Ishikawa (cell line): ENCODE results near the gene THADA.

Experiments
- CEBPB ChIP-seq: IDR thresholded peaks from 2 replicates; pipeline ENCODE4 v1.6.1; 2012
- CREB1 ChIP-seq: IDR thresholded peaks from 2 replicates; pipeline ENCODE4 v1.6.1; 2012; ENCODE audit warnings: low read depth
- EGR1 ChIP-seq: IDR thresholded peaks from 2 replicates; pipeline ENCODE4 v1.6.1; 2012
- EP300 ChIP-seq: IDR thresholded peaks from 2 replicates; pipeline ENCODE4 v1.6.1; 2012; ENCODE audit warnings: borderline replicate concordance
- FOXM1 ChIP-seq: IDR thresholded peaks from 2 replicates; pipeline ENCODE4 v1.6.1; 2012; ENCODE audit warnings: low read depth, borderline replicate concordance
- MAX ChIP-seq: IDR thresholded peaks from 2 replicates; pipeline ENCODE4 v1.6.1; 2012
- NFIC ChIP-seq: IDR thresholded peaks from 2 replicates; pipeline ENCODE4 v1.6.1; 2012
- RAD21 ChIP-seq: IDR thresholded peaks from 2 replicates; pipeline ENCODE4 v1.6.1; 2012; ENCODE audit warnings: low read depth
- REST ChIP-seq: IDR thresholded peaks from 2 replicates; pipeline ENCODE4 v1.6.1; 2012; ENCODE audit warnings: low read depth, mild to moderate bottlenecking
- TAF1 ChIP-seq: IDR thresholded peaks from 2 replicates; pipeline ENCODE4 v1.6.1; 2012; ENCODE audit warnings: low read depth, mild to moderate bottlenecking
- TCF12 ChIP-seq: IDR thresholded peaks from 2 replicates; pipeline ENCODE4 v1.6.1; 2012; ENCODE audit warnings: low read depth
- TEAD4 ChIP-seq: IDR thresholded peaks from 2 replicates; pipeline ENCODE4 v1.6.1; 2012
- USF1 ChIP-seq: IDR thresholded peaks from 2 replicates; pipeline ENCODE4 v1.6.1; 2012
- YY1 ChIP-seq: IDR thresholded peaks from 2 replicates; pipeline ENCODE4 v1.6.1; 2012; ENCODE audit warnings: low read depth
- ZBTB7A ChIP-seq: IDR thresholded peaks from 2 replicates; pipeline ENCODE4 v1.6.1; 2012; ENCODE audit warnings: low read depth

The THADA gene

GRCh38 chr2:43345391-43345813 lies 250.4 kb downstream of the THADA start:
- TF ChIP-seq FOXM1 (no peak), YY1 (no peak), EGR1 (no peak), EP300 (no peak), RAD21 (no peak), CREB1 (no peak)

- no peak for TF ChIP-seq TAF1
- TF ChIP-seq MAX, result no peak
- no peak for TF ChIP-seq ZBTB7A
- no peak for TF ChIP-seq TCF12
- no peak for TF ChIP-seq RAD21
- TF ChIP-seq CEBPB, result no peak
- no peak for TF ChIP-seq FOXM1
- no peak for TF ChIP-seq CREB1
- no peak for TF ChIP-seq USF1
- TF ChIP-seq REST, result no peak
- TF ChIP-seq YY1, result no peak
- TF ChIP-seq EGR1, result no peak
- no peak for TF ChIP-seq TEAD4
- no peak for TF ChIP-seq EP300
Observed at GRCh38 chr2:43344868-43345373, 250.9 kb downstream of the THADA start.

- TF ChIP-seq TAF1, result no peak
- TF ChIP-seq ZBTB7A, result no peak
- no peak for TF ChIP-seq CREB1
- TF ChIP-seq RAD21, result no peak
- no peak for TF ChIP-seq CEBPB
- TF ChIP-seq NFIC, result no peak
- TF ChIP-seq EGR1, result no peak
- TF ChIP-seq REST, result no peak
- TF ChIP-seq TEAD4, result no peak
- no peak for TF ChIP-seq MAX
- no peak for TF ChIP-seq EP300
- TF ChIP-seq FOXM1, result no peak
- TF ChIP-seq TCF12, result no peak
- TF ChIP-seq YY1, result no peak
- TF ChIP-seq USF1, result no peak
Observed at GRCh38 chr2:43343573-43344304, 252.1 kb downstream of the THADA start.

GRCh38 chr2:43341959-43342757 lies 253.7 kb downstream of the THADA start:
- TF ChIP-seq CEBPB, result no peak
- TF ChIP-seq ZBTB7A, result no peak
- TF ChIP-seq TAF1, result no peak
- TF ChIP-seq EP300, result no peak
- TF ChIP-seq REST, result no peak
- TF ChIP-seq TEAD4, result no peak
- TF ChIP-seq USF1, result no peak
- no peak for TF ChIP-seq YY1
- TF ChIP-seq FOXM1, result no peak
- TF ChIP-seq CREB1, result no peak
- TF ChIP-seq MAX, result no peak
- TF ChIP-seq RAD21, result no peak
- TF ChIP-seq TCF12, result no peak
- no peak for TF ChIP-seq EGR1
- no peak for TF ChIP-seq NFIC
